GM23338 (cell line): ENCODE measurements around the gene ANGPT4. TPM values are rescaled to one million over a fixed set of nuclear protein-coding genes. Genes with fewer than 3 reads are reported as not detected.

Experiments
- ATAC-seq: fragments of 200-7000 bp; cut with Tn5 transposase; 3 replicates; pipeline ENCODE4 v1.9.1; 2020
- DNase-seq: peaks from one replicate; pipeline ENCODE4 v3.0.0-alpha.2; 2015; ENCODE audit warnings: low spot score
- H2AFZ ChIP-seq: fragments of 200-600 bp; sonication (generic); 2 replicates; pipeline ENCODE4 v1.8.0; 2016; ENCODE audit warnings: antibody characterized with exemption, mild to moderate bottlenecking, moderate library complexity
- H3F3A ChIP-seq: fragments of 200-600 bp; sonication (generic); replicated peaks from 2 replicates; pipeline ENCODE4 v1.8.0; 2017; ENCODE audit warnings: antibody characterized with exemption, mixed run types, low read depth
- H3K27ac ChIP-seq: fragments of 200-600 bp; sonication (generic); 2 replicates; pipeline ENCODE4 v1.6.1; 2016; ENCODE audit warnings: low read depth
- H3K27me3 ChIP-seq: fragments of 200-600 bp; sonication (generic); 2 replicates; pipeline ENCODE4 v1.8.0; 2016; ENCODE audit warnings: mild to moderate bottlenecking, mixed run types, moderate library complexity; ENCODE audit not compliant: insufficient read depth
- H3K36me3 ChIP-seq: fragments of 200-600 bp; sonication (generic); 2 replicates; pipeline ENCODE4 v1.8.0; 2016; ENCODE audit warnings: mild to moderate bottlenecking; ENCODE audit not compliant: insufficient read depth
- H3K4me1 ChIP-seq: fragments of 200-600 bp; sonication (generic); 2 replicates; pipeline ENCODE4 v1.8.0; 2016; ENCODE audit warnings: mild to moderate bottlenecking, moderate library complexity; ENCODE audit not compliant: insufficient read depth
- H3K4me2 ChIP-seq: fragments of 200-600 bp; sonication (generic); 2 replicates; pipeline ENCODE4 v1.7.1; 2017; ENCODE audit warnings: mixed run types
- H3K4me3 ChIP-seq: fragments of 200-600 bp; sonication (generic); 2 replicates; pipeline ENCODE4 v1.6.1; 2016; ENCODE audit warnings: mixed run types
- H3K79me2 ChIP-seq: fragments of 200-600 bp; sonication (generic); replicated peaks from 2 replicates; pipeline ENCODE4 v1.8.0; 2017; ENCODE audit warnings: mild to moderate bottlenecking; ENCODE audit not compliant: insufficient read depth
- H3K9me2 ChIP-seq: fragments of 200-600 bp; sonication (generic); 2 replicates; pipeline ENCODE4 v1.8.0; 2017; ENCODE audit not compliant: insufficient read depth
- H4K20me1 ChIP-seq: fragments of 200-600 bp; sonication (generic); replicated peaks from 2 replicates; pipeline ENCODE4 v1.8.0; 2017; ENCODE audit warnings: mild to moderate bottlenecking; ENCODE audit not compliant: insufficient read depth
- H3K27ac Mint-ChIP-seq: 2 replicates; pipeline ENCODE4 v1.8.0; 2020; ENCODE audit warnings: inconsistent platforms, mild to moderate bottlenecking, moderate library complexity, mixed read lengths
- H3K27me3 Mint-ChIP-seq: 3 replicates; pipeline ENCODE4 v1.8.0; 2022; ENCODE audit warnings: low read depth, mild to moderate bottlenecking, moderate library complexity, mixed read lengths, inconsistent platforms; ENCODE audit not compliant: insufficient read depth, poor library complexity
- H3K36me3 Mint-ChIP-seq: 3 replicates; pipeline ENCODE4 v1.8.0; 2021; ENCODE audit warnings: low read depth, mild to moderate bottlenecking, inconsistent platforms, moderate library complexity, mixed read lengths
- H3K4me1 Mint-ChIP-seq: 3 replicates; pipeline ENCODE4 v1.8.0; 2020; ENCODE audit warnings: mild to moderate bottlenecking, inconsistent platforms, mixed read lengths
- H3K4me3 Mint-ChIP-seq: 3 replicates; pipeline ENCODE4 v1.8.0; 2021; ENCODE audit warnings: moderate library complexity, mild to moderate bottlenecking, inconsistent platforms, mixed read lengths
- H3K9me3 Mint-ChIP-seq: 3 replicates; pipeline ENCODE4 v1.8.0; 2020; ENCODE audit warnings: moderate library complexity, mild to moderate bottlenecking, inconsistent platforms, mixed read lengths
- CREB1 ChIP-seq: fragments of 250-450 bp; sonication (Bioruptor Pico); IDR thresholded peaks from 2 replicates; pipeline ENCODE4 v1.5.0; 2020; ENCODE audit warnings: low read depth, mild to moderate bottlenecking, moderate library complexity
- EZH2 ChIP-seq: fragments of 200-600 bp; sonication (generic); IDR thresholded peaks from one replicate; pipeline ENCODE4 v1.8.0; 2017; ENCODE audit warnings: antibody characterized with exemption, mild to moderate bottlenecking, low read depth; ENCODE audit not compliant: unreplicated experiment
- EZH2phosphoT487 ChIP-seq: fragments of 200-600 bp; sonication (generic); IDR thresholded peaks from one replicate; pipeline ENCODE4 v1.8.1; 2018; ENCODE audit warnings: antibody characterized with exemption; ENCODE audit not compliant: unreplicated experiment
- JUNB ChIP-seq: IDR thresholded peaks from one replicate; pipeline ENCODE4 v1.6.1; 2016; ENCODE audit warnings: antibody characterized with exemption; ENCODE audit not compliant: unreplicated experiment
- NANOG ChIP-seq: IDR thresholded peaks from 2 replicates; pipeline ENCODE4 v1.6.1; 2016; ENCODE audit warnings: antibody characterized with exemption, borderline replicate concordance
- POLR2AphosphoS5 ChIP-seq: IDR thresholded peaks from 2 replicates; pipeline ENCODE4 v1.6.1; 2016; ENCODE audit warnings: antibody characterized with exemption, low read depth
- STAT1 ChIP-seq: IDR thresholded peaks from one replicate; pipeline ENCODE4 v1.6.1; 2016; ENCODE audit warnings: antibody characterized with exemption; ENCODE audit not compliant: unreplicated experiment
- ZNF114 ChIP-seq: fragments of 250-450 bp; sonication (Bioruptor Pico); IDR thresholded peaks from 2 replicates; pipeline ENCODE4 v1.5.0; 2020; ENCODE audit warnings: mild to moderate bottlenecking, moderate library complexity
- ZNF331 ChIP-seq: fragments of 250-450 bp; sonication (Bioruptor Pico); IDR thresholded peaks from 2 replicates; pipeline ENCODE4 v1.5.0; 2020; ENCODE audit warnings: low read depth, mild to moderate bottlenecking, moderate library complexity
- polyA plus RNA-seq: library from polyadenylated mRNA; unstranded; fragments of >200 nt; fragmentation: Nextera tagmentation; extraction: Ambion mirVana; gene quantifications from 2 replicates; pipeline ENCODE4 v1.2.1, GENCODE V29; 2016
- total RNA-seq: library from RNA; depleted of rRNA; stranded (reverse); fragments of >200 nt; shearing (Covaris generic); gene quantifications from 2 replicates; pipeline ENCODE4 v1.2.3, GENCODE V29; 2014
- TF ChIP-seq, protein P1 (sequence below): IDR thresholded peaks from 2 replicates; pipeline ENCODE4 v1.6.1; 2016; ENCODE audit warnings: antibody characterized with exemption
- TF ChIP-seq, protein P2 (sequence below), 2 experiments: fragments of 200-600 bp in 1 of 2; sonication (generic) in 1 of 2; conservative IDR thresholded peaks; 2 replicates each; pipeline versions ENCODE4 v1.5.1 to v1.6.1; 2016 to 2017; ENCODE audit warnings: antibody characterized with exemption in 2 of 2, low read depth in 2 of 2, mild to moderate bottlenecking in 2 of 2, moderate library complexity in 1 of 2
- TF ChIP-seq, protein P3 (sequence below): IDR thresholded peaks from one replicate; pipeline ENCODE4 v1.6.1; 2018; ENCODE audit warnings: antibody characterized with exemption; ENCODE audit not compliant: unreplicated experiment
- TF ChIP-seq, protein P4 (sequence below): fragments of 250-450 bp; sonication (Bioruptor Pico); IDR thresholded peaks from 2 replicates; pipeline ENCODE4 v1.5.0; 2020; ENCODE audit warnings: mild to moderate bottlenecking, moderate library complexity

ANGPT4 gene
- total and polyA plus RNA-seq, 2 experiments from 2014 or later = 0.17 TPM; not detected in 1

DNA sequence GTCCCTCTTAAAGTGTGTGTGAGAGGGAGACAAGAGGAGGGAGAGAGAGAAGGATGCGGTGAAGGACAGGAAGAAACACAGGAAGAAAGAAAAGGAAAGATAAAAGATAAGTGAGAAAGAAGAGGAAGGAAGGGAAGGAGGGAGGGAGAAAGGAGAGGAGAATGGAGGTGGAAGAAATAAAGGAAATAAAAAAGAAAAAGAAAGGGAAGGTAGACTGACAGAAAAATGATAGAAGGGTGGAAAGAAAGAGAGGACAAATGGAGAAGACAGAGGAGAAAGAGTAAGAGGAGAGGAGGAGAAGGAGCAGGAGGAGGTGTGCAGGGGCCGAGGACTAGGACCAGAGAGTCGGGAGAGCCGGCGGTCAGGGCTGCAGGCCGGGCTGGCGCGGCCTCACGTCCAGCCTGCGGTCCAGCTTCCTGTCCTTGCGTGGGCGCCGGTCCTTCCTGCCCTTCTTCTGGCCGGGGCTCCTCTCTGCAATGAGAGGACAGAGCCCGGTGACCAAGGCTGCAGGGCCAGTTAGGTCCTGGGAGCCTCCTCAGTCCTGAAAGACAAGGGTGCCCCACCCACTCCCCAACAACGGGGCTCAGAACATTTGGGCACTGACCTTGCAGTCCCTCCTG lies 44.0 kb upstream of the ANGPT4 start:
- Histone ChIP-seq H3K4me3 (no peak overlapping the region), H3K36me3 (no peaks in the 10 kb centered on the region), H3K9me2 (no peaks in the 10 kb centered on the region), H3K27ac (no peak overlapping the region), H3K79me2 (no peaks in the 10 kb centered on the region), H2AFZ (no peak overlapping the region), H4K20me1 (no peaks in the 10 kb centered on the region), H3K4me2 (no peak overlapping the region), H3K4me1 (no peaks in the 10 kb centered on the region), H3K27me3 (no peaks in the 10 kb centered on the region), H3F3A (no peaks in the 10 kb centered on the region)
- ATAC-seq (no peak), DNase-seq (no peak)
- no peak for TF ChIP-seq CREB1 (CRISPR knock-in tag)
- no peak for TF ChIP-seq ZNF331 (CRISPR knock-in tag)
- TF ChIP-seq, protein P1, sequence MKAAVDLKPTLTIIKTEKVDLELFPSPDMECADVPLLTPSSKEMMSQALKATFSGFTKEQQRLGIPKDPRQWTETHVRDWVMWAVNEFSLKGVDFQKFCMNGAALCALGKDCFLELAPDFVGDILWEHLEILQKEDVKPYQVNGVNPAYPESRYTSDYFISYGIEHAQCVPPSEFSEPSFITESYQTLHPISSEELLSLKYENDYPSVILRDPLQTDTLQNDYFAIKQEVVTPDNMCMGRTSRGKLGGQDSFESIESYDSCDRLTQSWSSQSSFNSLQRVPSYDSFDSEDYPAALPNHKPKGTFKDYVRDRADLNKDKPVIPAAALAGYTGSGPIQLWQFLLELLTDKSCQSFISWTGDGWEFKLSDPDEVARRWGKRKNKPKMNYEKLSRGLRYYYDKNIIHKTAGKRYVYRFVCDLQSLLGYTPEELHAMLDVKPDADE = no peak
- TF ChIP-seq, protein P2, sequence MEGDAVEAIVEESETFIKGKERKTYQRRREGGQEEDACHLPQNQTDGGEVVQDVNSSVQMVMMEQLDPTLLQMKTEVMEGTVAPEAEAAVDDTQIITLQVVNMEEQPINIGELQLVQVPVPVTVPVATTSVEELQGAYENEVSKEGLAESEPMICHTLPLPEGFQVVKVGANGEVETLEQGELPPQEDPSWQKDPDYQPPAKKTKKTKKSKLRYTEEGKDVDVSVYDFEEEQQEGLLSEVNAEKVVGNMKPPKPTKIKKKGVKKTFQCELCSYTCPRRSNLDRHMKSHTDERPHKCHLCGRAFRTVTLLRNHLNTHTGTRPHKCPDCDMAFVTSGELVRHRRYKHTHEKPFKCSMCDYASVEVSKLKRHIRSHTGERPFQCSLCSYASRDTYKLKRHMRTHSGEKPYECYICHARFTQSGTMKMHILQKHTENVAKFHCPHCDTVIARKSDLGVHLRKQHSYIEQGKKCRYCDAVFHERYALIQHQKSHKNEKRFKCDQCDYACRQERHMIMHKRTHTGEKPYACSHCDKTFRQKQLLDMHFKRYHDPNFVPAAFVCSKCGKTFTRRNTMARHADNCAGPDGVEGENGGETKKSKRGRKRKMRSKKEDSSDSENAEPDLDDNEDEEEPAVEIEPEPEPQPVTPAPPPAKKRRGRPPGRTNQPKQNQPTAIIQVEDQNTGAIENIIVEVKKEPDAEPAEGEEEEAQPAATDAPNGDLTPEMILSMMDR (conservative IDR thresholded peaks at IDR 0.05; ENCODE audit: low read depth in 2 of 2) = no peak
- TF ChIP-seq, protein P3, sequence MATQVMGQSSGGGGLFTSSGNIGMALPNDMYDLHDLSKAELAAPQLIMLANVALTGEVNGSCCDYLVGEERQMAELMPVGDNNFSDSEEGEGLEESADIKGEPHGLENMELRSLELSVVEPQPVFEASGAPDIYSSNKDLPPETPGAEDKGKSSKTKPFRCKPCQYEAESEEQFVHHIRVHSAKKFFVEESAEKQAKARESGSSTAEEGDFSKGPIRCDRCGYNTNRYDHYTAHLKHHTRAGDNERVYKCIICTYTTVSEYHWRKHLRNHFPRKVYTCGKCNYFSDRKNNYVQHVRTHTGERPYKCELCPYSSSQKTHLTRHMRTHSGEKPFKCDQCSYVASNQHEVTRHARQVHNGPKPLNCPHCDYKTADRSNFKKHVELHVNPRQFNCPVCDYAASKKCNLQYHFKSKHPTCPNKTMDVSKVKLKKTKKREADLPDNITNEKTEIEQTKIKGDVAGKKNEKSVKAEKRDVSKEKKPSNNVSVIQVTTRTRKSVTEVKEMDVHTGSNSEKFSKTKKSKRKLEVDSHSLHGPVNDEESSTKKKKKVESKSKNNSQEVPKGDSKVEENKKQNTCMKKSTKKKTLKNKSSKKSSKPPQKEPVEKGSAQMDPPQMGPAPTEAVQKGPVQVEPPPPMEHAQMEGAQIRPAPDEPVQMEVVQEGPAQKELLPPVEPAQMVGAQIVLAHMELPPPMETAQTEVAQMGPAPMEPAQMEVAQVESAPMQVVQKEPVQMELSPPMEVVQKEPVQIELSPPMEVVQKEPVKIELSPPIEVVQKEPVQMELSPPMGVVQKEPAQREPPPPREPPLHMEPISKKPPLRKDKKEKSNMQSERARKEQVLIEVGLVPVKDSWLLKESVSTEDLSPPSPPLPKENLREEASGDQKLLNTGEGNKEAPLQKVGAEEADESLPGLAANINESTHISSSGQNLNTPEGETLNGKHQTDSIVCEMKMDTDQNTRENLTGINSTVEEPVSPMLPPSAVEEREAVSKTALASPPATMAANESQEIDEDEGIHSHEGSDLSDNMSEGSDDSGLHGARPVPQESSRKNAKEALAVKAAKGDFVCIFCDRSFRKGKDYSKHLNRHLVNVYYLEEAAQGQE = no peak
- no peak for TF ChIP-seq ZNF114 (CRISPR knock-in tag)
- TF ChIP-seq JUNB = no peak
- TF ChIP-seq, protein P4, sequence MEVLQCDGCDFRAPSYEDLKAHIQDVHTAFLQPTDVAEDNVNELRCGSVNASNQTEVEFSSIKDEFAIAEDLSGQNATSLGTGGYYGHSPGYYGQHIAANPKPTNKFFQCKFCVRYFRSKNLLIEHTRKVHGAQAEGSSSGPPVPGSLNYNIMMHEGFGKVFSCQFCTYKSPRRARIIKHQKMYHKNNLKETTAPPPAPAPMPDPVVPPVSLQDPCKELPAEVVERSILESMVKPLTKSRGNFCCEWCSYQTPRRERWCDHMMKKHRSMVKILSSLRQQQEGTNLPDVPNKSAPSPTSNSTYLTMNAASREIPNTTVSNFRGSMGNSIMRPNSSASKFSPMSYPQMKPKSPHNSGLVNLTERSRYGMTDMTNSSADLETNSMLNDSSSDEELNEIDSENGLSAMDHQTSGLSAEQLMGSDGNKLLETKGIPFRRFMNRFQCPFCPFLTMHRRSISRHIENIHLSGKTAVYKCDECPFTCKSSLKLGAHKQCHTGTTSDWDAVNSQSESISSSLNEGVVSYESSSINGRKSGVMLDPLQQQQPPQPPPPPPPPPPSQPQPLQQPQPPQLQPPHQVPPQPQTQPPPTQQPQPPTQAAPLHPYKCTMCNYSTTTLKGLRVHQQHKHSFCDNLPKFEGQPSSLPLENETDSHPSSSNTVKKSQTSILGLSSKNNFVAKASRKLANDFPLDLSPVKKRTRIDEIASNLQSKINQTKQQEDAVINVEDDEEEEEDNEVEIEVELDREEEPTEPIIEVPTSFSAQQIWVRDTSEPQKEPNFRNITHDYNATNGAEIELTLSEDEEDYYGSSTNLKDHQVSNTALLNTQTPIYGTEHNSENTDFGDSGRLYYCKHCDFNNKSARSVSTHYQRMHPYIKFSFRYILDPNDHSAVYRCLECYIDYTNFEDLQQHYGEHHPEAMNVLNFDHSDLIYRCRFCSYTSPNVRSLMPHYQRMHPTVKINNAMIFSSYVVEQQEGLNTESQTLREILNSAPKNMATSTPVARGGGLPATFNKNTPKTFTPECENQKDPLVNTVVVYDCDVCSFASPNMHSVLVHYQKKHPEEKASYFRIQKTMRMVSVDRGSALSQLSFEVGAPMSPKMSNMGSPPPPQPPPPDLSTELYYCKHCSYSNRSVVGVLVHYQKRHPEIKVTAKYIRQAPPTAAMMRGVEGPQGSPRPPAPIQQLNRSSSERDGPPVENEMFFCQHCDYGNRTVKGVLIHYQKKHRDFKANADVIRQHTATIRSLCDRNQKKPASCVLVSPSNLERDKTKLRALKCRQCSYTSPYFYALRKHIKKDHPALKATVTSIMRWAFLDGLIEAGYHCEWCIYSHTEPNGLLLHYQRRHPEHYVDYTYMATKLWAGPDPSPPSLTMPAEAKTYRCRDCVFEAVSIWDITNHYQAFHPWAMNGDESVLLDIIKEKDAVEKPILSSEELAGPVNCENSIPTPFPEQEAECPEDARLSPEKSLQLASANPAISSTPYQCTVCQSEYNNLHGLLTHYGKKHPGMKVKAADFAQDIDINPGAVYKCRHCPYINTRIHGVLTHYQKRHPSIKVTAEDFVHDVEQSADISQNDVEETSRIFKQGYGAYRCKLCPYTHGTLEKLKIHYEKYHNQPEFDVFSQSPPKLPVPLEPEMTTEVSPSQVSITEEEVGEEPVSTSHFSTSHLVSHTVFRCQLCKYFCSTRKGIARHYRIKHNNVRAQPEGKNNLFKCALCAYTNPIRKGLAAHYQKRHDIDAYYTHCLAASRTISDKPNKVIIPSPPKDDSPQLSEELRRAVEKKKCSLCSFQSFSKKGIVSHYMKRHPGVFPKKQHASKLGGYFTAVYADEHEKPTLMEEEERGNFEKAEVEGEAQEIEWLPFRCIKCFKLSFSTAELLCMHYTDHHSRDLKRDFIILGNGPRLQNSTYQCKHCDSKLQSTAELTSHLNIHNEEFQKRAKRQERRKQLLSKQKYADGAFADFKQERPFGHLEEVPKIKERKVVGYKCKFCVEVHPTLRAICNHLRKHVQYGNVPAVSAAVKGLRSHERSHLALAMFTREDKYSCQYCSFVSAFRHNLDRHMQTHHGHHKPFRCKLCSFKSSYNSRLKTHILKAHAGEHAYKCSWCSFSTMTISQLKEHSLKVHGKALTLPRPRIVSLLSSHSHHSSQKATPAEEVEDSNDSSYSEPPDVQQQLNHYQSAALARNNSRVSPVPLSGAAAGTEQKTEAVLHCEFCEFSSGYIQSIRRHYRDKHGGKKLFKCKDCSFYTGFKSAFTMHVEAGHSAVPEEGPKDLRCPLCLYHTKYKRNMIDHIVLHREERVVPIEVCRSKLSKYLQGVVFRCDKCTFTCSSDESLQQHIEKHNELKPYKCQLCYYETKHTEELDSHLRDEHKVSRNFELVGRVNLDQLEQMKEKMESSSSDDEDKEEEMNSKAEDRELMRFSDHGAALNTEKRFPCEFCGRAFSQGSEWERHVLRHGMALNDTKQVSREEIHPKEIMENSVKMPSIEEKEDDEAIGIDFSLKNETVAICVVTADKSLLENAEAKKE = no peak
- TF ChIP-seq EZH2 = no peak
- TF ChIP-seq POLR2AphosphoS5 = no peak
- TF ChIP-seq EZH2phosphoT487 = no peak
- no peak for TF ChIP-seq NANOG
- TF ChIP-seq STAT1 = no peak
- Mint-ChIP-seq H3K4me3 (no peak overlapping the region; the same call in 2 of the 3 replicates), H3K4me1 (peaks cover 7% of the 10 kb centered on the region), H3K27me3 (peaks cover 4% of the 10 kb centered on the region), H3K9me3 (no peaks in the 10 kb centered on the region), H3K36me3 (no peaks in the 10 kb centered on the region), H3K27ac (no peak overlapping the region)
